ENCODE results near the gene SEC14L6. TPM values are rescaled to one million over a fixed set of nuclear protein-coding genes. Genes with fewer than 3 reads are reported as not detected.

SEC14L6 gene
- total RNA-seq, 4 donors from 2014 or later = 0.22 to 3.0 (median 0.54) TPM

- Histone ChIP-seq H3K4me1 (peaks cover 0 to 5% (median 0%) of the 10 kb centered on the region in 3 donors), H3K4me3 (no peak overlapping the region), H3K27ac (no peak overlapping the region), H3K9me3 (no peaks in the 10 kb centered on the region), H3K36me3 (no peaks in the 10 kb centered on the region), H3K27me3 (peaks cover 14% of the 10 kb centered on the region)
- TF ChIP-seq EP300 (IDR thresholded peaks at IDR 0.05) (no peak), CTCF (IDR thresholded peaks at IDR 0.05) (no peak), POLR2AphosphoS5 (IDR thresholded peaks at IDR 0.05) (no peak), POLR2A (IDR thresholded peaks at IDR 0.05) (no peak)
- ATAC-seq = no peak
- 69% methylated on average over 3 of the region's 5 CpGs; no CpG with 5 or more reads in 1 of the 2 donors for WGBS, 2 donors (ENCODE audit: low coverage in 1 of 2)
These were observed 60.4 kb downstream of the SEC14L6 start for GRCh38 chr22:30486118-30486517.

- no peak overlapping the region for H3K4me3 ChIP-seq
- ATAC-seq = peak; percentile 86
- H3K27me3 ChIP-seq = peaks cover 7% of the 10 kb centered on the region
- TF ChIP-seq CTCF (IDR thresholded peaks at IDR 0.05) = peak in 3 of 4 experiments; percentile 87 to 94 (median 88)
- no peak for TF ChIP-seq POLR2A (IDR thresholded peaks at IDR 0.05)
- H3K4me1 ChIP-seq = peaks cover 0 to 5% (median 0%) of the 10 kb centered on the region in 3 donors
- H3K9me3 ChIP-seq = no peaks in the 10 kb centered on the region
- H3K27ac ChIP-seq = no peak overlapping the region
- no peaks in the 10 kb centered on the region for H3K36me3 ChIP-seq
- WGBS, 2 donors (ENCODE audit: low coverage in 1 of 2) = 0 to 6% methylated on average over 2 to 6 of the region's 18 CpGs
These were observed 61.1 kb downstream of the SEC14L6 start for GRCh38 chr22:30485362-30485988.

- no peaks in the 10 kb centered on the region for H3K27me3 ChIP-seq
- H3K4me1 ChIP-seq = peaks cover 0 to 5% (median 0%) of the 10 kb centered on the region in 3 donors
- no peaks in the 10 kb centered on the region for H3K9me3 ChIP-seq
- no peak overlapping the region for H3K4me3 ChIP-seq
- no peak for ATAC-seq
- H3K36me3 ChIP-seq = no peaks in the 10 kb centered on the region
- no peak overlapping the region for H3K27ac ChIP-seq
- WGBS, 2 donors (ENCODE audit: low coverage in 1 of 2) = 93% methylated on average over 1 of the region's 1 CpG; no CpG with 5 or more reads in 1 of the 2 donors
- TF ChIP-seq POLR2AphosphoS5 (IDR thresholded peaks at IDR 0.05) (no peak), POLR2A (IDR thresholded peaks at IDR 0.05) (no peak), CTCF (IDR thresholded peaks at IDR 0.05) (no peak), EP300 (IDR thresholded peaks at IDR 0.05) (no peak)
These were observed 63.4 kb downstream of the SEC14L6 start for GRCh38 chr22:30483169-30483568.

- H3K27me3 ChIP-seq = no peaks in the 10 kb centered on the region
- ATAC-seq = no peak
- no peak for TF ChIP-seq EP300 (IDR thresholded peaks at IDR 0.05)
- TF ChIP-seq CTCF (IDR thresholded peaks at IDR 0.05) = no peak
- no peak for TF ChIP-seq POLR2A (IDR thresholded peaks at IDR 0.05)
- no peak for TF ChIP-seq POLR2AphosphoS5 (IDR thresholded peaks at IDR 0.05)
These were observed 64.8 kb downstream of the SEC14L6 start for GRCh38 chr22:30481711-30482110.

GRCh38 chr22:30479981-30480380 lies 66.6 kb downstream of the SEC14L6 start:
- no peak for ATAC-seq
- TF ChIP-seq POLR2AphosphoS5 (IDR thresholded peaks at IDR 0.05) = no peak
- no peak for TF ChIP-seq POLR2A (IDR thresholded peaks at IDR 0.05)
- TF ChIP-seq EP300 (IDR thresholded peaks at IDR 0.05) = no peak
- TF ChIP-seq CTCF (IDR thresholded peaks at IDR 0.05) = no peak
- no peaks in the 10 kb centered on the region for H3K9me3 ChIP-seq
- no peaks in the 10 kb centered on the region for H3K4me1 ChIP-seq
- H3K27ac ChIP-seq = no peak overlapping the region
- WGBS, 2 donors (ENCODE audit: low coverage in 1 of 2) = 48 to 83% methylated on average over 2 of the region's 2 CpGs
- peaks cover 5% of the 10 kb centered on the region for H3K27me3 ChIP-seq
- H3K36me3 ChIP-seq = no peaks in the 10 kb centered on the region
- H3K4me3 ChIP-seq = no peak overlapping the region

More at GRCh38 chr22:30481711-30482110, 64.8 kb downstream of the SEC14L6 start:
- H3K9me3 ChIP-seq = no peaks in the 10 kb centered on the region
- peaks cover 0 to 5% (median 0%) of the 10 kb centered on the region in 3 donors for H3K4me1 ChIP-seq
- no peaks in the 10 kb centered on the region for H3K36me3 ChIP-seq
- H3K4me3 ChIP-seq = no peak overlapping the region
- 86 to 90% methylated on average over 1 to 4 of the region's 5 CpGs for WGBS, 2 donors (ENCODE audit: low coverage in 1 of 2)
- no peak overlapping the region for H3K27ac ChIP-seq
